Epithelial cell of umbilical artery (primary cell): ENCODE data around the gene PPP1R11. TPM values are rescaled to one million over a fixed set of nuclear protein-coding genes. Genes with fewer than 3 reads are reported as not detected.

Experiments
- total RNA-seq: library from RNA; depleted of rRNA; stranded (reverse); fragments of >200 nt; gene quantifications from 2 replicates; pipeline ENCODE4 v1.2.3, GENCODE V29; 2014

PPP1R11 gene
- 9.0 and 10.7 TPM in 2 replicates for total RNA-seq

GRCh38 chr6:30066577-30067459 lies at the start of gene PPP1R11:
Gene PPP1R11 (plus strand): TSS chr6:30067198. CDS start chr6:30067411, 213 bp downstream.

GRCh38 chr6:30061092-30061857 lies 5.7 kb upstream of the PPP1R11 start, which contains the start of gene POLR1H:
Gene POLR1H (plus strand): TSS chr6:30061265. CDS start chr6:30061525, 260 bp downstream.

GRCh38 chr6:30075094-30075789 lies 8.2 kb downstream of the PPP1R11 start, which contains the start of gene RNF39:
Gene RNF39 (minus strand): TSS chr6:30075769. CDS start chr6:30075585, 184 bp downstream.

GRCh38 chr6:30113003-30113759 lies 46.2 kb downstream of the PPP1R11 start, which contains the start of gene TRIM31:
Gene TRIM31 (minus strand): TSS chr6:30113090. CDS start chr6:30112805, 285 bp downstream.

Other genes starting within 250 kb of the PPP1R11 start
- under 0.01 TPM in 1 of 2 replicates, not detected in the other for gene HLA-G, start 239.4 kb upstream of the PPP1R11 start, total RNA-seq
- gene HLA-A, start 124.7 kb upstream of the PPP1R11 start, total RNA-seq, result 239 and 394 TPM in 2 replicates
- gene POLR1H, start 5.9 kb upstream of the PPP1R11 start, total RNA-seq, result 49.2 and 53.6 TPM in 2 replicates
- gene RNF39, start 8.6 kb downstream of the PPP1R11 start, total RNA-seq, result not detected in 2 replicates
- not detected in 2 replicates for gene TRIM31, start 45.9 kb downstream of the PPP1R11 start, total RNA-seq
- not detected in 2 replicates for gene TRIM40, start 68.9 kb downstream of the PPP1R11 start, total RNA-seq
- not detected in 2 replicates for gene TRIM10, start 94.0 kb downstream of the PPP1R11 start, total RNA-seq
- not detected in 2 replicates for gene TRIM15, start 96.3 kb downstream of the PPP1R11 start, total RNA-seq
- 21.1 and 32.5 TPM in 2 replicates for gene TRIM26, start 146.2 kb downstream of the PPP1R11 start, total RNA-seq